K562 (cell line): ENCODE results near the gene TLE3. TPM values are rescaled to one million over a fixed set of nuclear protein-coding genes. Genes with fewer than 3 reads are reported as not detected.

Experiments
- ATAC-seq: fragments of 200-7000 bp; cut with Tn5 transposase; 3 replicates; pipeline ENCODE4 v1.9.1; 2020; ENCODE audit warnings: moderate library complexity
- BruUV-seq: library from RNA; stranded (reverse); fragments of 400-500 nt; replicated peaks from 2 replicates; lab custom pipeline; 2021; lab: Mats Ljungman, UMichigan
- CTCF ChIA-PET: fragments of 300-600 bp; formaldehyde crosslinking; extraction: SDS; loops from one replicate; lab custom pipeline; 2021; ENCODE audit warnings: low intra/inter-chr PET ratio; lab: Yijun Ruan, JAX
- POLR2A ChIA-PET: fragments of 300-600, 350-650 bp; sonication (Branson Sonifier 250); formaldehyde crosslinking; extraction: SDS; loops from one replicate; lab custom pipeline; 2021; ENCODE audit warnings: antibody characterized with exemption, inconsistent platforms; lab: Yijun Ruan, JAX
- DNase-seq, 4 experiments: peaks; one replicate each; pipeline versions ENCODE4 v3.0.0 to v3.0.0-alpha.2; 2011 to 2018; ENCODE audit warnings: low spot score in 3 of 4, mixed read lengths in 3 of 4; ENCODE audit errors: extremely low read depth in 1 of 4
- FAIRE-seq: peaks from 2 replicates; lab custom pipeline; 2011; peaks lifted over from hg19 to GRCh38; lab: Jason Lieb, UNC
- H2AFZ ChIP-seq: 2 replicates; pipeline ENCODE4 v1.6.0; 2011; ENCODE audit warnings: low read depth, low read length, control low read depth, inconsistent platforms
- H3K27ac ChIP-seq: fragments of 200-600 bp; 3 replicates; pipeline ENCODE4 v1.8.0; 2011; ENCODE audit warnings: low read depth, mild to moderate bottlenecking, control low read depth, inconsistent platforms, low read length, moderate library complexity, mixed read lengths; ENCODE audit errors: extremely low read depth
- H3K27me3 ChIP-seq, 2 experiments: fragments of 300-600 bp in 1 of 2; 2 replicates in 1 of 2; 3 replicates in 1 of 2; pipeline versions ENCODE4 v1.6.0 to v1.8.0; 2011; ENCODE audit warnings: inconsistent platforms in 2 of 2, low read length in 2 of 2, mild to moderate bottlenecking in 1 of 2, mixed read lengths in 1 of 2, moderate library complexity in 1 of 2; ENCODE audit not compliant: control insufficient read depth in 2 of 2, insufficient read depth in 2 of 2
- H3K36me3 ChIP-seq: fragments of 300-600 bp; 3 replicates; pipeline ENCODE4 v1.8.0; 2011; ENCODE audit warnings: mild to moderate bottlenecking, low read length, inconsistent platforms; ENCODE audit not compliant: control insufficient read depth, insufficient read depth
- H3K4me1 ChIP-seq, 2 experiments: fragments of 200-600 bp in 1 of 2; replicated peaks in 1 of 2; 2 replicates in 1 of 2; 3 replicates in 1 of 2; pipeline versions ENCODE4 v1.5.1 to v1.8.0; 2011; ENCODE audit warnings: inconsistent platforms in 2 of 2, low read length in 2 of 2, mild to moderate bottlenecking in 1 of 2, mixed read lengths in 1 of 2, moderate library complexity in 1 of 2; ENCODE audit not compliant: control insufficient read depth in 2 of 2, insufficient read depth in 2 of 2
- H3K4me2 ChIP-seq: 2 replicates; pipeline ENCODE4 v1.6.1; 2011; ENCODE audit warnings: low read length, control low read depth, inconsistent platforms, mixed read lengths; ENCODE audit not compliant: insufficient read depth
- H3K4me3 ChIP-seq: fragments of 200-600 bp; sonication (generic), shearing (Covaris generic); 2 replicates; pipeline ENCODE4 v1.5.1; 2016; ENCODE audit warnings: control low read depth, inconsistent platforms
- H3K79me2 ChIP-seq: fragments of 200-600 bp; 3 replicates; pipeline ENCODE4 v1.8.0; 2011; ENCODE audit warnings: low read length, inconsistent platforms; ENCODE audit not compliant: control insufficient read depth, insufficient read depth
- H3K9ac ChIP-seq, 2 experiments: 2 replicates each; pipeline versions ENCODE4 v1.6.0 to v1.6.1; 2011; ENCODE audit warnings: low read depth in 2 of 2, low read length in 2 of 2, control low read depth in 1 of 2, inconsistent platforms in 1 of 2, mild to moderate bottlenecking in 1 of 2, mixed read lengths in 1 of 2; ENCODE audit not compliant: insufficient read depth in 1 of 2
- H3K9me1 ChIP-seq: one replicate; pipeline ENCODE4 v1.6.0; 2011; ENCODE audit warnings: inconsistent platforms, mild to moderate bottlenecking, low read length, moderate library complexity; ENCODE audit not compliant: control insufficient read depth, insufficient read depth
- H3K9me3 ChIP-seq: replicated peaks from 2 replicates; pipeline ENCODE4 v1.5.1; 2011; ENCODE audit warnings: low read depth, low read length, inconsistent platforms; ENCODE audit not compliant: control insufficient read depth, insufficient read depth
- H4K20me1 ChIP-seq: replicated peaks from 2 replicates; pipeline ENCODE4 v1.6.1; 2011; ENCODE audit warnings: low read length, inconsistent platforms, mixed read lengths; ENCODE audit not compliant: control insufficient read depth, insufficient read depth
- FOXP1 ChIP-seq: sonication (generic); formaldehyde crosslinking; IDR thresholded peaks from 2 replicates; pipeline ENCODE4 v1.8.0; 2022; ENCODE audit warnings: mild to moderate bottlenecking, missing genetic modification reagents
- GABPB2 ChIP-seq: fragments of 250-450 bp; sonication (Bioruptor Pico); conservative IDR thresholded peaks from 2 replicates; pipeline ENCODE4 v1.5.1; 2021; ENCODE audit warnings: mild to moderate bottlenecking
- GATAD2A ChIP-seq: fragments of 450-650 bp; IDR thresholded peaks from 2 replicates; pipeline ENCODE4 v1.6.1; 2017
- HIVEP1 ChIP-seq: fragments of 250-450 bp; sonication (Bioruptor Pico); IDR thresholded peaks from 2 replicates; pipeline ENCODE4 v1.4.0; 2020; ENCODE audit warnings: mild to moderate bottlenecking
- KLF1 ChIP-seq: fragments of 450-650 bp; IDR thresholded peaks from 2 replicates; pipeline ENCODE4 v1.6.1; 2016; ENCODE audit warnings: missing genetic modification characterization, missing compliant biosample characterization
- MEF2D ChIP-seq: conservative IDR thresholded peaks from 2 replicates; pipeline ENCODE4 v1.6.1; 2016; ENCODE audit warnings: low read depth, missing genetic modification characterization, missing compliant biosample characterization
- OTX1 ChIP-seq: fragments of 450-650 bp; formaldehyde crosslinking; IDR thresholded peaks from 2 replicates; pipeline ENCODE4 v1.4.0; 2022; ENCODE audit warnings: mild to moderate bottlenecking
- SMARCE1 ChIP-seq: fragments of 450-650 bp; IDR thresholded peaks from 2 replicates; pipeline ENCODE4 v1.7.1; 2016; ENCODE audit warnings: mild to moderate bottlenecking
- SOX6 ChIP-seq: fragments of 450-650 bp; IDR thresholded peaks from 2 replicates; pipeline ENCODE4 v1.6.1; 2014; ENCODE audit warnings: mild to moderate bottlenecking
- SRSF7 ChIP-seq: fragments of 200-400 bp; formaldehyde crosslinking; optimal IDR thresholded peaks from 2 replicates; pipeline ENCODE3; 2017; ENCODE audit warnings: mild to moderate bottlenecking, low read depth, low read length
- ZNF274 ChIP-seq: IDR thresholded peaks from 2 replicates; pipeline ENCODE4 v1.6.1; 2011; ENCODE audit warnings: low read depth, mild to moderate bottlenecking, low read length, moderate library complexity, borderline replicate concordance
- ZNF431 ChIP-seq: sonication (generic); formaldehyde crosslinking; IDR thresholded peaks from 2 replicates; pipeline ENCODE4 v1.8.0; 2022; ENCODE audit warnings: mild to moderate bottlenecking, missing genetic modification reagents
- ZNF644 ChIP-seq: fragments of 200-800 bp; sonication (Bioruptor generic); IDR thresholded peaks from 2 replicates; pipeline ENCODE4 v1.6.1; 2016; ENCODE audit warnings: low read depth, missing genetic modification characterization, missing compliant biosample characterization
- WGBS: fragments of 100-300 bp; shearing (Covaris generic); methylation state at CpG from one replicate; pipeline ENCODE4 v1.1.6; 2016; ENCODE audit warnings: low coverage, mixed read lengths; ENCODE audit not compliant: insufficient coverage; ENCODE audit errors: missing lambda C conversion rate; 5-methylcytosine and 5-hydroxymethylcytosine counted together
- in situ Hi-C: fragments of 300-500 bp; cut with MboI; formaldehyde crosslinking; loops from 4 replicates; pipeline ENCODE4 v1.15.0; 2018; ENCODE audit warnings: inconsistent platforms, mixed read lengths
- intact Hi-C: fragments of 100-400 bp; cut with micrococcal nuclease; formaldehyde crosslinking; loops from 2 replicates; pipeline ENCODE4 v1.14.2; 2022
- polyA plus RNA-seq, 8 experiments: library from polyadenylated mRNA; depleted of rRNA in 4 of 8; stranded (reverse) in 5 of 8; unstranded in 3 of 8; fragments of >200 nt; fragmentation: Nextera tagmentation in 2 of 8; fragmentation: Illumina TruSeq in 1 of 8; extraction: Ambion mirVana in 2 of 8; extraction: Trizol in 1 of 8; gene quantifications; 2 replicates each; pipeline versions ENCODE4 v1.2.1 to v1.2.3, GENCODE V29; 2011 to 2014; ENCODE audit warnings: inconsistent platforms in 1 of 8, missing spikeins in 1 of 8
- total RNA-seq, 7 experiments: library from RNA; depleted of rRNA in 6 of 7; stranded (reverse); fragments of >200 nt in 6 of 7; fragmentation: Illumina TruSeq in 2 of 7; extraction: Trizol in 2 of 7; gene quantifications; 2 replicates each; pipeline versions ENCODE4 v1.2.1 to v1.2.3, GENCODE V29; 2011 to 2021; ENCODE audit warnings: low replicate concordance in 1 of 7
- TF ChIP-seq, protein P1 (sequence below): fragments of 450-650 bp; IDR thresholded peaks from 2 replicates; pipeline ENCODE4 v1.6.1; 2018; ENCODE audit warnings: mild to moderate bottlenecking, low read depth; ENCODE audit not compliant: partially characterized antibody

TLE3 gene
- total and polyA plus RNA-seq, 9 of the 15 experiments (the other 6 are each of a cell fraction or from before 2014, with no cell fraction given): 1.5 to 84.2 (median 14.1) TPM

DNA sequence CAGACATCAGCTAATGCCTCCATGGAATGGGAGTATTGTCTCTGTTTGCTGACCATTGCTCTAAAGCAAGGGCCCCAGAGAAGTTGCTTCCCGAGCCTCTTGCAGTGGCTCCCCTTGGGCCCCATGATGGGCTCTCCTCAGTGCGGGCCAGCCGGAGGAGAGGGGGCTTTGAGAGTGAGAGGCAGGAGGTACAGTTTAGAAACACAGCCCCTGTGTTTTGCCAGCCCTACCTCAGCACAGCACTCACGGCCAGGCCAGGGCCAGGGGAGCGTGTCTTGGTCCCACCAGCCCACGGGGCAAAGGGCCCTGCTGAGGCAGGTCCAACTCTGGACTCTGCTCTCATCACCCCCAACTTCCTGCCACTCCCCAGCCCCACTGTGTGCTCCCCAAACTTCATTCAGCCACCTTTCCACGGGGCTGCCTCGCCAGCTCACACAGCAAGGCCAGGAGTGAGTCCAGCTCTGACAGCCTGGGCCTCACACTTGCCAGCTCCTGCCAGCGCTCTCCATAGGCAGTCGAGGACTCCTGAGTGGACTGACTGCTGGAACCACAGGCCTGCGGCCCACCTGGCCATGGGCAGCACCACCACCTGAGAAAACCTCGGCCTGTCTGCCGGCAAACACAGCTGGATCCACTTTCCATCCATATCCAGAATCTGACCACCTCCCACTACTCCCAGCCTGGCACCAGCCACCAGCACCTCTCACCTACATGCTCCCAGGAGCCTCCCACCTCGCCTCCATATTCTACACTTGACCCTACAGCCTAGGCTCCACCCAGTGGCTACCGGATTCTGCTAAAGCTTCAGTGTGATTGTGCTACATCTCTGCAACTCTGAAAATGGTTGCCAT, 99.0 kb downstream of the TLE3 start (continued):
- TF ChIP-seq FOXP1 (no peak), SMARCE1 (no peak), ZNF431 (CRISPR knock-in tag) (no peak), ZNF644 (no peak), MEF2D (tag) (no peak), SOX6 (no peak), HIVEP1 (CRISPR knock-in tag) (no peak), GATAD2A (no peak)
- TF ChIP-seq, all 486 proteins: peak for 0

DNA sequence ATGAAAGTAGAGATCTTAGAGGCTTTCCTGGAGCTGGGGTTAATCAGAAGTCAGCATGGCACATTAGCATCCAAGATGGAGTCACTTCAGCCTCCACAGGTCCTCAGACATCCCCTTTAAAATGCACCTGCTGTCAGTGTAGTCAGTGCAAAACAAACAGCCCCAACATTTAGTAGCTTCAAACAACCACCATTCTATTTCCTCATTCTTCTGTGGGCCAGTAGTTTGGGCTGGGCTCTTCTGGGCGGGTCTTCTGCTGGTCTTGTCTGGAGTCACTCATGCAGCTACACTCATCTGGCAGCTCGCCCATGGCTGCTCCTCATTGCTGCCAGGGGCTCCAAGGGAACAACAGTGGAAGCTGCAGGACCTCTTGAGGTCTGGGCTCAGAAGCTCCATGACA, 99.9 kb downstream of the TLE3 start:
- FAIRE-seq (no peak), ATAC-seq (peak; percentile 25; the same call in 1 of the 3 replicates), DNase-seq (no peak)
- no peak overlapping the region for H3K9ac ChIP-seq
- CTCF ChIA-PET: no interaction called here
- POLR2A ChIA-PET: no interaction called here
- no peak overlapping the region for H3K27ac ChIP-seq
- intact Hi-C loops (no loop called here), in situ Hi-C loops (no loop called here)
- no peak overlapping the region for H2AFZ ChIP-seq
- H3K79me2 ChIP-seq: no peaks in the 10 kb centered on the region
- no peaks in the 10 kb centered on the region for H3K9me3 ChIP-seq
- H3K27me3 ChIP-seq: peaks cover 18 to 38% of the 10 kb centered on the region in 2 experiments; a peak in 4 of 5 replicates
- H4K20me1 ChIP-seq: no peaks in the 10 kb centered on the region; the same call in 1 of the 2 replicates
- 0% methylated on average over 2 of the region's 2 CpGs for WGBS
- no peaks in the 10 kb centered on the region for H3K36me3 ChIP-seq
- no peaks in the 10 kb centered on the region; a peak in 1 of 5 replicates for H3K4me1 ChIP-seq
- no peak overlapping the region for H3K4me3 ChIP-seq
- H3K9me1 ChIP-seq: no peaks in the 10 kb centered on the region
- H3K4me2 ChIP-seq: no peak overlapping the region
- BruUV-seq: no TSS peak
- TF ChIP-seq, protein P1, sequence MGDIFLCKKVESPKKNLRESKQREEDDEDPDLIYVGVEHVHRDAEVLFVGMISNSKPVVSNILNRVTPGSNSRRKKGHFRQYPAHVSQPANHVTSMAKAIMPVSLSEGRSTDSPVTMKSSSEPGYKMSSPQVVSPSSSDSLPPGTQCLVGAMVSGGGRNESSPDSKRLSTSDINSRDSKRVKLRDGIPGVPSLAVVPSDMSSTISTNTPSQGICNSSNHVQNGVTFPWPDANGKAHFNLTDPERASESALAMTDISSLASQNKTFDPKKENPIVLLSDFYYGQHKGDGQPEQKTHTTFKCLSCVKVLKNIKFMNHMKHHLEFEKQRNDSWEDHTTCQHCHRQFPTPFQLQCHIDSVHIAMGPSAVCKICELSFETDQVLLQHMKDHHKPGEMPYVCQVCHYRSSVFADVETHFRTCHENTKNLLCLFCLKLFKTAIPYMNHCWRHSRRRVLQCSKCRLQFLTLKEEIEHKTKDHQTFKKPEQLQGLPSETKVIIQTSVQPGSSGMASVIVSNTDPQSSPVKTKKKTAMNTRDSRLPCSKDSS: no peak
- TF ChIP-seq GABPB2 (CRISPR knock-in tag) (no peak), KLF1 (tag) (no peak), OTX1 (CRISPR knock-in tag) (no peak), ZNF274 (no peak), SRSF7 (no peak)
